Measurements from ENCODE around the gene TRIO.

Gene TRIO

GRCh38 chr5:14121552-14121951 lies 21.6 kb upstream of the TRIO start:
- Histone ChIP-seq H3K27ac (no peak overlapping the region), H3K4me3 (no peak overlapping the region)

DNA sequence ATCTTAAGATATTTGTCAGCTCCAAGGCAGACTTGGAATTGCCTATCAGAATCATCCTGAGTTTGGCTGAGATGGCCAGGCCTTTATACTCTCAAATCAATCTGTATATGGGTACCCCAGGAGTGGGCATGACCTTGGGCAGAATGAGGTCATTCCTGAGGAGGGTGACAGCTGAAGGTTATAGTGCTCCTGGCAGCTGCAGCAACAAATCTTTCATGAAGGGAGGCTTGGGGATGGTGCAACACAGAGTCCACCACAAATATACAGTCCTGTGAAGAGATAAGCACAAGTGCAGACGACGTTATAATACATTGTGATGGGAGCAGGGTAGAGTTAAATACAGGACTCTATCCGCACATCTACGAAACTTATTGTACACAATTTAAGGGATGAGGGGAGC lies 21.1 kb upstream of the TRIO start:
- H3K9me3 ChIP-seq, result no peaks in the 10 kb centered on the region
- no peaks in the 10 kb centered on the region for H3K27me3 ChIP-seq
- TF ChIP-seq Cebpa-rat (IDR thresholded peaks at IDR 0.05), result no peak
- no peaks in the 10 kb centered on the region for H4K20me1 ChIP-seq
- no peak overlapping the region for H3K4me3 ChIP-seq
- no peak overlapping the region for H3K4me2 ChIP-seq
- H3K36me3 ChIP-seq, result no peaks in the 10 kb centered on the region
- no peak overlapping the region for H3K9ac ChIP-seq
- no peaks in the 10 kb centered on the region for H3K4me1 ChIP-seq
- H3K27ac ChIP-seq, result no peak overlapping the region

More at GRCh38 chr5:14121552-14121951, 21.6 kb upstream of the TRIO start:
- no peaks in the 10 kb centered on the region for H3K36me3 ChIP-seq
- H3K9ac ChIP-seq, result no peak overlapping the region
- no peaks in the 10 kb centered on the region for H3K4me1 ChIP-seq
- H4K20me1 ChIP-seq, result no peaks in the 10 kb centered on the region
- no peaks in the 10 kb centered on the region for H3K9me3 ChIP-seq
- no peak overlapping the region for H3K4me2 ChIP-seq
- H3K27me3 ChIP-seq, result no peaks in the 10 kb centered on the region
- no peak for TF ChIP-seq Cebpa-rat (IDR thresholded peaks at IDR 0.05)

- Histone ChIP-seq H3K27ac (no peak overlapping the region), H3K4me3 (no peak overlapping the region), H3K9ac (no peak overlapping the region), H3K4me2 (no peak overlapping the region), H3K4me1 (no peaks in the 10 kb centered on the region), H4K20me1 (no peaks in the 10 kb centered on the region), H3K27me3 (no peaks in the 10 kb centered on the region), H3K9me3 (no peaks in the 10 kb centered on the region), H3K36me3 (no peaks in the 10 kb centered on the region)
- TF ChIP-seq Cebpa-rat (IDR thresholded peaks at IDR 0.05), result no peak
These were observed 19.6 kb upstream of the TRIO start for GRCh38 chr5:14123551-14123950.

DNA sequence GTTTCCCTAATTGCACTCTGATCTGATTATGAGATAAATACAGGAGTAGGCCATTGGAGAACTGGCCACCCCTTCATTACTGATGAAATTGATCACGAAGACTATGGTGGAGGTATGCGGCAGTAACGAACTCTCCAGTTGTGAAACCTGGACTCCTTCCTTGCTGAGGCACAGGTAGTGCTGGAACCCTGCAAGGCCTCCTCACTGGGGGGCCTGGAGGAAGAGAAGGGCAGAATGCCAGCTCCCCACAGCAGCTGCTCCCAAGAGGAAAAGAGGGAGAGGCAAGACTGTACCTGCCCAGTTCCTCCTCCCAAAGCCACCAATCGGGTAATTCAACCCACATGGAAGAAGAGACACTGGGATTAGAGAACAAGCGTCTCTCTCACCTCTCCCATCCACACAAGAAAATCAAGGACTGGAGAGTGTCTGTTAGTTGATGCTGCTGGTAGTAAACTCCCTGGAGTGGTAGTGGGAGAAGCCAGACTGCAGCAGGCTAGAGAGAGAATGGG lies 19.1 kb upstream of the TRIO start:
- no peak overlapping the region for H3K27ac ChIP-seq
- no peaks in the 10 kb centered on the region for H4K20me1 ChIP-seq
- no peaks in the 10 kb centered on the region for H3K36me3 ChIP-seq
- no peak overlapping the region for H3K9ac ChIP-seq
- H3K4me3 ChIP-seq, result no peak overlapping the region
- no peak for TF ChIP-seq Cebpa-rat (IDR thresholded peaks at IDR 0.05)
- H3K9me3 ChIP-seq, result no peaks in the 10 kb centered on the region
- no peaks in the 10 kb centered on the region for H3K27me3 ChIP-seq
- H3K4me1 ChIP-seq, result no peaks in the 10 kb centered on the region
- H3K4me2 ChIP-seq, result no peak overlapping the region

DNA sequence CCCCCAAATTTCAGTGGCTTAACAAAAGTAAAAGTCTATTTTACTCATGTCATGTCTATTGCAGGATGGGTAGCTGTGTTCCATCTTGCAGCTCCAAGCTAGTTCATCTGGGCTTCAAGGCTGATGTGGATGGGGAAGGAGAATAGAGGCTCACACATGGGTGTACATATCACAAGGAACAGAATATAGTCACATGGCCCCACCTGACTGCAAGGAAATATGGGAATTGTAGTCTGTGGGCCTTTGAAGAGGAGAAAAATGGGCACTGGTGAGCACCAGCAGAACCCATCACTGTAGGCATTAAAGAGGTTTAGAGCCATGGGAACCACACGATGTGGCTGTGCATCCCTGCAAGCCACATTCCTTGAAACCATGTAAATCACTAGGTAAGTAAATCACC lies 17.9 kb upstream of the TRIO start:
- Histone ChIP-seq H4K20me1 (no peaks in the 10 kb centered on the region), H3K4me2 (no peak overlapping the region), H3K27ac (no peak overlapping the region), H3K9me3 (no peaks in the 10 kb centered on the region), H3K9ac (no peak overlapping the region), H3K27me3 (no peaks in the 10 kb centered on the region), H3K4me3 (no peak overlapping the region), H3K4me1 (no peaks in the 10 kb centered on the region), H3K36me3 (no peaks in the 10 kb centered on the region)
- no peak for TF ChIP-seq Cebpa-rat (IDR thresholded peaks at IDR 0.05)

DNA sequence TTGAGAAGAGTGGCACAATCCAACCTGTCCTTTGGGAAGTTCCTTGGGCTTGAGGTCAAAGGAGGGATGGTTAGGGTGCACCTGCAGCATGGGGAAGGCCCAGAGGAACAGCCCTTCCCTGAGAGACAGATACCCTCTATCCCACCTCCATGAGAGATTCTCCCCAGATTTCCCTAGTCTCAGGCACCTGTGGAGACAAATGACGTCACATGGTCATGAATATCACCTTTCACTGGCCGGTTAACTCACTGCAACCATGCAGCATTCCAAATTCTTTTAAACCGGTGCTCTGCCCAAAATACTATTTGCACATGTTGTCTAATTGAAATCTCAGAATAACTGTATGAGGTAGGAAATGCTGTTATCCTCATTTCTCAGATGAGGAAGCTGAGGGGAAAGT lies 15.6 kb upstream of the TRIO start:
- TF ChIP-seq Cebpa-rat (IDR thresholded peaks at IDR 0.05), result no peak
- Histone ChIP-seq H3K9ac (no peak overlapping the region), H3K27me3 (no peaks in the 10 kb centered on the region), H4K20me1 (no peaks in the 10 kb centered on the region), H3K9me3 (no peaks in the 10 kb centered on the region), H3K36me3 (no peaks in the 10 kb centered on the region), H3K4me2 (no peak overlapping the region), H3K27ac (no peak overlapping the region), H3K4me1 (no peaks in the 10 kb centered on the region), H3K4me3 (no peak overlapping the region)

- Histone ChIP-seq H3K9ac (no peak overlapping the region), H3K27me3 (no peaks in the 10 kb centered on the region), H3K27ac (no peak overlapping the region), H3K36me3 (no peaks in the 10 kb centered on the region), H3K4me3 (no peak overlapping the region), H3K4me1 (no peaks in the 10 kb centered on the region), H4K20me1 (no peaks in the 10 kb centered on the region), H3K9me3 (no peaks in the 10 kb centered on the region), H3K4me2 (no peak overlapping the region)
- no peak for TF ChIP-seq Cebpa-rat (IDR thresholded peaks at IDR 0.05)
These were observed 15.1 kb upstream of the TRIO start for GRCh38 chr5:14128079-14128478.

DNA sequence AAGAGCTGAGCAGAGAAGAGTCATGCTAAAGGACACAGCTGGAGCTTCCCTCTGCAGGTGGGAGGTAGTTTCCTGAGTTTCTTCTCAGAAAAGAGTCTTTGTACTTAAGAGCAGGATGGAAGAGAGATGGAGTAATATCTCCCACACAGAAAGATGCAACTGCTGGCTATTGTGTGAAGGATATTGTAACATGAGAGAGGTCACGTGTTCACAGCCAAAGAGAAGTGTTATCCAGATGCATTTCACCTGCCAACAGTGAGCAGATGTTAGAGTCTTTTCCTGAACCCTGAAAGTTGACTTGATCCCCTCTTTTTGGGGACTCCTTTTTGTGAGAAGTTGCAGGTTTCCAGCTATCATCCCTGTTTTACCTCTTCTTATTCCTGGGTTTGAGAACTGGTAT lies 14.0 kb upstream of the TRIO start:
- no peak overlapping the region for H3K4me2 ChIP-seq
- H3K36me3 ChIP-seq, result no peaks in the 10 kb centered on the region
- no peaks in the 10 kb centered on the region for H3K9me3 ChIP-seq
- H3K27ac ChIP-seq, result no peak overlapping the region
- H3K9ac ChIP-seq, result no peak overlapping the region
- no peak for TF ChIP-seq Cebpa-rat (IDR thresholded peaks at IDR 0.05)
- H3K4me1 ChIP-seq, result no peaks in the 10 kb centered on the region
- no peak overlapping the region for H3K4me3 ChIP-seq
- H4K20me1 ChIP-seq, result no peaks in the 10 kb centered on the region
- no peaks in the 10 kb centered on the region for H3K27me3 ChIP-seq

DNA sequence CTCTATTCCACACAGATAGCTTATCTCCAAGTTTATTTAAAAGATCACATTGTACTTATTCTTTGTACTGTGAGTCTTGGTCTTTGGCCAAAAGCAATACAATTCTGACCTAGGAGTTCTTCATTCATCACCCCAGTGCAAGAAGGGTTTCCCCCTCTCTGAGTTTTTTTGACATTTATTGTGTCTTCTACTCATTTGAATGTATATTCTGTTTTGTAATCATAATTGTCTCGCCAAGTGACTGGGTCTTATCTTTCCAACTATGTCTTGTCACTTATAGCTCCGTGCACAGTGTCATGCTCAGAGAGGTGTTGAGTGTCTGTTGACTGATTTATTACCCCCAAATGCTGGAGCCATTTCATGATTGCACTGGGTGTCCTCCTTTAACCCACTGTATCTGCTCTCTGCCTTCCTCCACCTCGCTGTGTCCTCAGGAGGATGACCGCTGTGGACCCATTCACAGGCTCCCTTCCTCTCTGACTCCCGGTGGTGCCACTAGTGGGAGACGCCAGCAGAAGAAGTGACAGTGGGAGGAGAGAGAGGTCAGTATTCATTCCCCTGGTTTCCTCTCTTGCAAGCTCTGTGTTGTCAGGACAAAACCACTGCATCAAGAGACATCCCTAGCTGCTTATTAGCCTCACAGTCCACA lies 11.2 kb upstream of the TRIO start:
- TF ChIP-seq Cebpa-rat (IDR thresholded peaks at IDR 0.05), result no peak
- Histone ChIP-seq H3K4me1 (no peaks in the 10 kb centered on the region), H3K4me3 (no peak overlapping the region), H3K9ac (no peak overlapping the region), H3K9me3 (peaks cover 16% of the 10 kb centered on the region), H3K27ac (no peak overlapping the region), H3K36me3 (no peaks in the 10 kb centered on the region), H3K27me3 (no peaks in the 10 kb centered on the region), H4K20me1 (no peaks in the 10 kb centered on the region), H3K4me2 (no peak overlapping the region)

DNA sequence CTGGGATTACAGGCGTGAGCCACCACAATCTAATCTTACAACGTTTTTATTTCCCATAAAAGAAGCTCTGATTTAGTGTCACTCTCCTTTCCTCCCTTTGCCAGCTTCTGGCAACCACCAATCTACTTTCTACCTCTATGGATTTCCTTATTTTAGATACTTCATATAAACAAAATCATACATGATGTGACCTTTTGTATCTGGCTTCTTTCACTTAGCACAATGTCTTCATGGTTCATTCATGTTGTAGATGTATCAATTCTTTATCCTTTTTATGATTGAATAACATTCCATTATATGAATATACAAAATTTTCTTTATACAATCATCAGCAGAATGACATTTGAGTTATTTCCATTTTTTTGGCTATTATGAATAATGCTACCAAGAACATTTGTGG lies 9.7 kb upstream of the TRIO start:
- H3K9me3 ChIP-seq, result peaks cover 16% of the 10 kb centered on the region
- H3K4me1 ChIP-seq, result no peaks in the 10 kb centered on the region
- no peaks in the 10 kb centered on the region for H3K27me3 ChIP-seq
- no peak overlapping the region for H3K9ac ChIP-seq
- no peaks in the 10 kb centered on the region for H4K20me1 ChIP-seq
- no peak overlapping the region for H3K4me2 ChIP-seq
- no peak overlapping the region for H3K4me3 ChIP-seq
- H3K36me3 ChIP-seq, result no peaks in the 10 kb centered on the region
- no peak overlapping the region for H3K27ac ChIP-seq
- no peak for TF ChIP-seq Cebpa-rat (IDR thresholded peaks at IDR 0.05)

DNA sequence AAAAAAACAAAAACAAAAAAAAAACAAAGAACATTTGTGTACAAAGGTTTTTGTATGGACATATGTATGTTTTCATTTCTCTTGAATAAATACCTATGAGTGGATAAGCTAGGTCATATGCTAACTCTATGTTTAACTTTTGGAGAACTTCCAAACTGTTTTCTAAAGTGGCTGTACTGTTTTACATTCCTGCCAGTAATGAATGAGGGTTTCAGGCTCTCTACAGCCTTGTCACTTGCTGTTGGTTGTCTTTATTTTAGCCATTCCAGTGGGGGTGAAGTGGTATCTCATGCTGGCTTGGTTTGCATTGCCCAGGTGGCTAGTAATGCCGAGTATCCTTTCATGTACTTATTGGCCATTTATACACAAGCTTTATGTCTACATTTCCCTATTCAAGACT lies 9.1 kb upstream of the TRIO start:
- Histone ChIP-seq H3K4me1 (no peaks in the 10 kb centered on the region), H3K27ac (no peak overlapping the region)
- TF ChIP-seq Cebpa-rat (IDR thresholded peaks at IDR 0.05), result no peak

More for the DNA sequence above, 9.1 kb upstream of the TRIO start:
- H3K27me3 ChIP-seq, result no peaks in the 10 kb centered on the region
- H3K9ac ChIP-seq, result no peak overlapping the region
- no peaks in the 10 kb centered on the region for H4K20me1 ChIP-seq
- H3K36me3 ChIP-seq, result no peaks in the 10 kb centered on the region
- no peak overlapping the region for H3K4me3 ChIP-seq
- peaks cover 16% of the 10 kb centered on the region for H3K9me3 ChIP-seq
- no peak overlapping the region for H3K4me2 ChIP-seq

Data from BLaER1 (cell line).